Activated CD4-positive, alpha-beta T cell treated with anti-CD3 and anti-CD28 coated beads for 4 hours (primary cell): ENCODE data around the gene TTYH3.

Experiments used
- DNase-seq, 2 donors: peaks; one replicate each; pipeline ENCODE4 v3.0.0-alpha.2; 2020

Gene TTYH3

GRCh38 chr7:2617325-2617905 lies 14.4 kb upstream of the TTYH3 start:
- no peak for DNase-seq

- DNase-seq, result no peak
These were observed 12.7 kb upstream of the TTYH3 start for GRCh38 chr7:2619116-2619515.

DNA sequence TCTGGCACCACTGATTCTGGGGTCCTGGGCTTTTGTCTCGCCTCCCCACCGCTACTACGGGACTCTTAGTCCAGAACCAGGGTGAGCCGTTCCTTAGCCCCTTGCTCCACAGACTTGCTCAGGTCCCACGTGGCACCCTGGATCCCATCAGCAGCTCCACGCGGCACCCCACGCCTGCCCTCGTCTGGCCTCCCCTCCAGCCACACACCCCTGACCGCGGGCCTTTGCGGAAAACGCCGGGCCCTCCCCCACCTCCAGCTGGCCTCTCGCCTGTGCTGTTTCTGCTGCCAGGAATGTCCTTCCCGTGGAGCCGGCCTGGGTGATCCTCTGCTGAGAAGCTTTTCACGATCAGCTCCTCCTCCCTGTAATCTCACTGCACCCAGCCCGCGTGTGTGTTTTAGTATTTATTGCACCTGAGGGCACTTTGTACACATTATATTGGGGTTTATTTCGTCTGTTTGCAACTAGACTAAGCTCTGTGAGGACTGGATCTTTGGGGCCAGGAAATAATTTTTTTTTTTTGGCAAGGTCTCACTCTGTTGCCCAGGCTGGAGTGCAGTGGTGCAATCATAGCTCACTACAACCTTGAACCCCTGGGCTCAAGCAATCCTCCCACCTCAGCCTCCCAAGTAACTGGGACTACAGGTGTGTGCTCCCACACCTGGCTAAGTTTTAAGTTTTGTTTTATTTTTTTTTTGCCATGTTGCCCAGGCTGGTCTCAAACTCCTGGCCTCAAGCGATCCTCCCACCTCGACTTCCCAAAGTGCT lies 10.5 kb upstream of the TTYH3 start:
- DNase-seq, result no peak

DNA sequence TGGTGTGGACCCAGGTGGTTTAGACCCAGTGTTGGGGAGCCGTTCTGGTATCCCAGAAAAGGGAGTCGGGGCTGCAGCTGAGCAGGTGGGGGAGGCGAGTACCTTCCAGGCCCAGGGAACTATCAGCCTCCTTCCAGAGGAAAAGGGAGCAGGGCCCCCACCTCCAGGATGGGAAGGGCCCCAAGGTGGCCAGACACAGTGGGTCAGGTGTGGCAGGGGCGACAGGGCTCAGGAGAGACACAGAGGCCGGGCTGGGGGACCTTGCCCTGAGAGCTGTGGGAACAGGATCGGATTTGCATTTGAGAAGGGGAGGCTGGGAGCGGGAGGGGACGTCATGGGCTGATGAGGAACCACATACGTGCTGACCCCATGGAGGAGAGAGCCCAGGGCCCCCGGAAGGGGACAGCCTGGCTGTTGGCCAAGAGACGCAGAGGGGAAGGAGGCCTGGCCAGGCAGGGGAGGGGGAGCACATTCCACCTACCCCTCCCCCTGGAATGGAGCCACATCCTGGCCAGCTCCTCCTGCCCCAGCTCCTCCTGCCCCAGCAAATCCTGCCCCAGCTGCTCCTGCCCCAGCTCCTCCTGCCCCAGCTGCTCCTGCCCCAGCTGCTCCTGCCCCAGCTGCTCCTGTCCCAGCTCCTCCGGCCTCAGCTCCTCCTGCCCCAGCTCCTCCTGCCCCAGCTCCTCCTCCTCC lies 9.7 kb upstream of the TTYH3 start:
- DNase-seq, result no peak

- DNase-seq, result no peak
These were observed 8.7 kb upstream of the TTYH3 start for GRCh38 chr7:2622869-2623697.

DNA sequence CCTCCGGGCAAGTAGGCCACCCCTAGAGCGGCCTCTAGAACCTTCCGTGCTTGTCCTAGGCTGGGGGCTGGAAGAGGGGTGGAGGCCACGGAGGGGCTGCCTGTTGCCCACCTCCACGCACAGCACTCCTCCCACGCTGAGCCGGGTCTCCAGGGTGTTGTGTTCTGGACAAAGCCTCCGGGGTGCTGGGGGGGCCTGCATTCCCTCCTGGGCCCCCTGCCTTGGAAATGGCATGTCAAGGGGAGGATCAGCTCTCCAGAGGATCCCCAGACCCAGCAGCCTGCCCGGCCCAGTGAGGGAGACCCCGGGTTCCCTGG lies 8.1 kb upstream of the TTYH3 start:
- no peak for DNase-seq

- no peak for DNase-seq
These were observed 7.4 kb upstream of the TTYH3 start for GRCh38 chr7:2624293-2624886.

- DNase-seq, result no peak
These were observed 5.2 kb upstream of the TTYH3 start for GRCh38 chr7:2626498-2627117.

GRCh38 chr7:2627258-2628129 lies 4.3 kb upstream of the TTYH3 start:
- DNase-seq, result no peak

DNA sequence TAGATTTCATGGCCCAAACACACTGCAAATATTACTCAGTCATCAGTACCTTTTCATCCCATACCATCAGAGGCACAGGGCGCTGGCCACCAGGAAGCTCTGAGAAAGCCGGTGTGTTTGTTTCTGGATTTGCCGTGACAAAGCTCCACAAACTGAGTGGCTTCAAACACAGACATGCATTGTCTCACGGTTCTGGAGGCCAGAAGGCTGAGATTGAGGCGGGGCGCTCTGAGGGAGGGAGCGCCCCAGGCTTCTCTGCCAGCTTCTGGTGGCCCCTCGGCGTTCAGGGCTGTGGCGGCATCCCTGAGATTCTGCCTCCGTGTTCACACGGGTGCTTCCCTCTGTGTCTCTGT lies 3.7 kb upstream of the TTYH3 start:
- no peak for DNase-seq

DNA sequence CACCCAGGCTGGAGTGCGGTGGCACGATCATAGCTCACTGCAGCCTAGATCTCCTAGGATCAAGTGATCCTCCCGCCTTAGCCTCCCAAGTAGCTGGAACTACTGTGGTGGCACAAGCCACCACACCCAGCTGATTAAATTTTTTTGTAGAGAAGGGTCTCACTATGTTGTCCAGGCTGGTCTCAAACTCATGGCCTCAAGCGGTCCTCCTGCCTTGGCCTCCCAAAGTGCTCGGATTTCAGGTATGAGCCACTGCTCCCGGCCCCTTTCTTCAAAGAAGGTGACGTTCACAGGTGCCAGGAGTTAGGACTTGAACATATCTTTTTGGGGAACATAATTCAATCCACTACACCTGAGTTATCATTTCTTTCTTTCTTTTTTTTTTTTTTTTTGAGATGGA lies 2.9 kb upstream of the TTYH3 start:
- no peak for DNase-seq

DNA sequence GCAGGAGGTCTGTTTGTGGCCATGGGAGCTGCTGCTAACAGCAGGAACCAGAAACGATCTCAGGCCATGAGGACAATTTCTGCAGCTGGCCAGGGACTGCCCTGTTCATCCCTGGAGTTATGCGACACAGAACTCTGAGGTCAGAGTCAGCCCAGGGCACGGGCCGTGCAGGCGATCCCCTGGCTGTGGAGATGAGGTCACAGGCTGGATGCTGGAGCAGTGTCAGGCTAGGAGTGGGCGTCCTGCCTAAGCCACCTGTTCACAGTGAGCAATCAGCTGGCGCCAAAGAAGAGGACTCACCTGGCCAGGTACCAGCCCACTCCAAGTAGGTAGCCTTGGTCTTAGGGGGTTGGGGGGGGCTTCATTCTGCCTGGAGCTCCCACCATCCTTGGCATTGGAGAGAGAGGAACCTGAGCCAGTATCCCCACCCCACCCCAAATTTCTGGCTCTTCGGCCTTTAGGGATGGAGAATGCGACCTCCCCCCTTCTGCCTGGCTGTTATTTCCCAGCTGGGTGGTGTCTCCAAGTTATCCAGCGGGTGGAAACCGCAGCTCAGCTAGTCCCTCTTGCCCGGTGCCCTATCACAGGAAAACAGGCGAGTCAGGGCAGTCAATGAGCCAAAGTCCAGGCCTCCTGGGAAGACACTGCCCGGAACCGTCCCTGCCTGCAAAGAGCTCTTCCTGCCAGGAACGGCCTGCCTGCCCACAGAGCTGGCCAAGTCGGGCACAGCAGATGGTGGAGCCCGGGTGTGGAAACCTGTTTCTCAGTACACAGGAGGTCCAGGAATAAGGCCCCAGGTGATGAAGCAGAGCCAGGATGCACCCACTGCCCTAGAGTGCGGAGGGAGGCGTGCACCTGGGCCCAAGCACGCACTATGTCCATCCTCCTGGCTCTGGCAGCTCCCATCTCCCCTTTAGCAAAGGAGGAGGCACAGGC lies 1.8 kb upstream of the TTYH3 start:
- DNase-seq, result no peak

DNA sequence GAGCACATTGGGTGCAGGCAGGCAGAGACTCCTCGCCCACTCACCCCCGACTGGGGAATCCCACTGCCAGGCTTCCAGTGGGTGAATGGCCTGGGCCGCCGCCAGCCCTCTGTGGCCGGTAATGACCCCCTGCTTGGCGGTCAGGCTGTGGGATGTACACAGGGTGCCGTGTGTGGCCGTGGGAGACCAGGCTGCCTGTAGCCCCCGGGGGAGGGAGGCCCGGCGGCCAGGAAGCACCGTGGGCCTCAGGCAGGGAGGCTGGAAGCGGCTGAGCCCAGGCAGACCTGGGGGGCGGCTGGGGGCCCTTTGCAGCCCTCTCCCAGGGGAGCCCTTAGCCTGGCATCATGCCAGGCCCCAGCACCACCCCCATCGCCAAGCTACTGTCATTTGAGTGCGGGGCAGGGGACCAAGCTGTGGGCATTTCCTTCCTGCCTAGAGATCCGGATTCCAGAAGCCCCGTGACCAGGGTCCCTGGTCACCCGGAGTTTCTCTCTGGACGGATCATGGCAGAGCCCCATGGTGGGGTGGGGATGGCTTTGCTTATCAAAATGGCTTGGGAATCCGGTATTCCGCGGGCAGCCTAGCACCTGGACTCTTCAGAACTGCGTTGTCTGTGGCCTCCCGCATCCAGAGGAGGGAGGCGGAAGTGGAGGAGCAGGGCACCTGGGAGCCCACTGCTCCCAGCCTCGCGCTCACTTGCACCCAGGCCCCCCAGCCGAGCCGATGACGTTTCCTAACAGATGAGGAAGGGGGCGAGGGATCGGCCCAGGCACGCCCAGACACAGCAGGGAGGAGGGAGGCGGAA lies 1.1 kb downstream of the TTYH3 start:
- peak; percentile 42 to 63 for DNase-seq

DNA sequence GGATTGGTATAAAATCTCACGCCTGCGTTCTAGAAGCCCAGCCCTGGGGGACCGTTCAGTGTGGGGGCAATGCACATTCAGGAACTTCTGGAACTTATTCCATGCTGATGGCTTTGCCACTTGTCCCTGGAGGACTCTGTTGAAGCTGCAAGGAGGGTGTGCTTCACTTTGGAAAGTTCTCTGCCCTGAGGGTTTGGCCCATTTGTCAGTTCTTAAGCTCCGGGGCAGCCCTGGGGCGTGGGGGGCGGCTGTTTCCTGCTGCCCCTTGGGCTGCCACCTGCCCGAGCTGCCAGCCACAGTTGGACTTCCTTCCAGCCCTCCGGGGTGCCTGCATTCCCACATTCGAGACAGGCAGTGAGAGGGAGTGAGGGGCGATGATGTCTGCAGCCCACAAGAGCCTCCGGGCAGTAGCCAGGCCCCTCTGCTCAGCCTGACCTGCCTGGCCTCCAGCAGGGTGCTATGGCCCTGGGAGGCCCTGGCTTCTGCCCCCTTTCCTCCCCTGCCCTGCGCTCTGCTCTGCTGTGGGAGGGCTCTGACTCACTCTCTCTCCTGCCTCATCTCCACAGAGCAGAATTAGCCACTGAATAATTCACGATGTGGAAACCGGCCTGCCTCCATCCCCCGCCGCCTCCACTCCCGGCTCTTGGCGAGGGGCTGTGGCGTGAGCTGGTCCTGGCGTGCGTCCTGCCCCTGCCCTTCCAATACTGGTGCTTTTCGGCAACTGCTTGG lies 1.9 kb downstream of the TTYH3 start:
- DNase-seq, result peak; percentile 39 to 44

DNA sequence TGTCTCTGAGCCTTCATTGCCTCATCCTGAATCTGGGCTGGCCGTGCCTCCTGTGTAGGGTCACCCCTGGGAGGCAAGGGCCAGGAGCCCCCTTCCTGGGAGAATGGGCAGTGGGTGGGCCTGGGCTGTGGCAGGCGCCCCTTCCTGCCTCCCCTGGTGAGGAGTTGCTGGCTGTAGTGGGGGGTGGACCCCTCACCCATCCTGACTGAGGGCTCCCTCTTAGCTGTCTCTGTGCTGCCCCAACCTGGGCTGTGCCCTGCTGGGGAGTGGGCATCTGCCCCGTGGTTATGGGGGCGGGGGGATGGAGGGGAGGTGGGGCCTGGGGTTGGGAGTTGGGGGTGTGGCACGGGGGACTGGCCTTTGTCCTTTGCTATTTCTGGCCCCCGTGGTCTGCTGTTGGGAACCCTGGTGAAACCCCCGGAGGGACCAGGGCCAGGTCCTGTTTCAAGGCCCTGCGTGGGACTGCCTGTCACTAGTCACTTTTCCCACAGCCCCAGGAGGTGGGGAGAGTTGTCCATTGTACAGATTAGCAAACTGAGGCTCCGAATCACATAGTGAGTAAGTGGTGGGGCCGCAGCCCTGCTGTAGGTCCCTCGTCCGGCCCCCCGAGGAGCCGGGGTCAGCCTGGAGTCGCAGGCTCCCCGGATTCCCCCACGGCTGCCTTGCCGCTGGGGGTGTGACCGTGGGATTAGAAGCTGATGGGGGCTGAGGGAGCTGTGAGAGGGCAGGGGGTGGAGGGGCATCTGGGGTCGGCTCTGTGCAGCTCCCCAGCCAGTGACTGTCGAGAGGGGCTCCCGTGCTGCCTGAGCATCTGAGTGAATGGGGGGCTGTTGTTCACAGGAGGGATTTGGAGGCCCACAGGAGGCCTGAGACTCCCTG lies 2.7 kb downstream of the TTYH3 start:
- DNase-seq, result no peak

DNA sequence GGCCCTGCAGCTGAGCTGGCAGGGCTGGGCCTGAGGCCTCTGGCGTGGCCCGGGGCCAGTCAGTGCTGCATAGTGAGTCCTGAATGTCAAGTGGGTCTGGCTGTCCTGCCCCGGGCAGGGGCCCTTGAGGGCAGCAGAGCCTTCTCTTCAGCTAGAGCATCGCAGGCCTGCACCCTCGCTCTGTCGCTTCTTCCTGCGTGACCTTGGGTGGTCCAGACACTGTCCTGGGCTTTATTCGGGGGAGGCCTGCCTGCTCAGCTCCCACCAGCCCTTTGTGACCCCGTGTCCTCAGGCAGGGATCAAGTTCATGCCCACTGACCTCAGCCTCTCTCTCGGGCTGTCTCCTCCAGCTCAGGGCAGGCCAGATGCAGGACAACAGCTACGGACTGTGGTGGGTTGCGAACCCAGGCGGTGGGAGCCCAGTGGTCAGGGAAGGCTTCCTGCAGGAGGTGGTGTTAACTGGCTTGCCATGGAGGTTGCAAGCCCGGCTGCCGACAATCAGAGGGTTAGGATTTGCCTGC lies 3.4 kb downstream of the TTYH3 start:
- no peak for DNase-seq
